SK-N-SH (cell line): ENCODE results near the gene XG.

Experiments
- FOSL2 ChIP-seq: IDR thresholded peaks from 2 replicates; pipeline ENCODE4 v1.4.0; 2012; ENCODE audit warnings: low read depth, mild to moderate bottlenecking, moderate library complexity, borderline replicate concordance
- USF1 ChIP-seq: IDR thresholded peaks from 2 replicates; pipeline ENCODE4 v1.4.0; 2012; ENCODE audit warnings: low read depth, borderline replicate concordance

GRCh38 chrX:2819345-2820135 lies 67.7 kb downstream of the XG start:
- TF ChIP-seq USF1, result no peak
- TF ChIP-seq FOSL2, result no peak
